ENCODE data around the gene PSRC1. TPM values are rescaled to one million over a fixed set of nuclear protein-coding genes. Genes with fewer than 3 reads are reported as not detected.
A peak's percentile ranks its signal among the peaks of the same experiment; 100 is the strongest.

Gene PSRC1
- total RNA-seq, 1 donor from 2014 or later: 17.6 TPM

GRCh38 chr1:109253803-109254620 is 28.9 kb downstream of the PSRC1 start:
- Mint-ChIP-seq H3K27ac (peak overlapping the region; percentile 78), H3K4me1 (peaks cover 30% of the 10 kb centered on the region), H3K9me3 (no peaks in the 10 kb centered on the region), H3K4me3 (peak overlapping the region; percentile 36), H3K27me3 (ENCODE audit: low read depth) (peaks cover 2% of the 10 kb centered on the region), H3K36me3 (peaks cover 19% of the 10 kb centered on the region)
- DNase-seq (ENCODE audit: low spot score in 2 of 2, unreplicated experiment in 2 of 2): no peak
- no peak for TF ChIP-seq CTCF (IDR thresholded peaks at IDR 0.05; ENCODE audit: unreplicated experiment)

GRCh38 chr1:109252893-109253802 is 29.8 kb downstream of the PSRC1 start:
- Mint-ChIP-seq H3K4me3 (peak overlapping the region; percentile 36), H3K36me3 (peaks cover 19% of the 10 kb centered on the region), H3K27me3 (ENCODE audit: low read depth) (peaks cover 2% of the 10 kb centered on the region), H3K9me3 (no peaks in the 10 kb centered on the region), H3K4me1 (peaks cover 30% of the 10 kb centered on the region), H3K27ac (peak overlapping the region; percentile 71)
- DNase-seq (ENCODE audit: low spot score in 2 of 2, unreplicated experiment in 2 of 2): no peak
- no peak for TF ChIP-seq CTCF (IDR thresholded peaks at IDR 0.05; ENCODE audit: unreplicated experiment)

- Mint-ChIP-seq H3K27ac (no peak overlapping the region), H3K9me3 (no peaks in the 10 kb centered on the region), H3K4me1 (peaks cover 30% of the 10 kb centered on the region), H3K36me3 (peaks cover 19% of the 10 kb centered on the region), H3K4me3 (no peak overlapping the region), H3K27me3 (ENCODE audit: low read depth) (peaks cover 2% of the 10 kb centered on the region)
- no peak for TF ChIP-seq CTCF (IDR thresholded peaks at IDR 0.05; ENCODE audit: unreplicated experiment)
- DNase-seq (ENCODE audit: low spot score in 2 of 2, unreplicated experiment in 2 of 2): no peak
These were observed 30.6 kb downstream of the PSRC1 start for GRCh38 chr1:109252167-109252892.

- Mint-ChIP-seq H3K4me3 (peak overlapping the region; percentile 24), H3K4me1 (peaks cover 30% of the 10 kb centered on the region)
These were observed 31.4 kb downstream of the PSRC1 start for GRCh38 chr1:109251277-109252166.

More at GRCh38 chr1:109251277-109252166, 31.4 kb downstream of the PSRC1 start:
- peaks cover 19% of the 10 kb centered on the region for H3K36me3 Mint-ChIP-seq
- DNase-seq (ENCODE audit: low spot score in 2 of 2, unreplicated experiment in 2 of 2): no peak
- H3K9me3 Mint-ChIP-seq: no peaks in the 10 kb centered on the region
- H3K27ac Mint-ChIP-seq: no peak overlapping the region
- TF ChIP-seq CTCF (IDR thresholded peaks at IDR 0.05; ENCODE audit: unreplicated experiment): no peak
- H3K27me3 Mint-ChIP-seq (ENCODE audit: low read depth): peaks cover 2% of the 10 kb centered on the region

Data from mesothelial cell of epicardium (in vitro differentiated cells).